Smooth muscle cell (in vitro differentiated cells): ENCODE data around the gene MED15. TPM values are rescaled to one million over a fixed set of nuclear protein-coding genes. Genes with fewer than 3 reads are reported as not detected.
A peak's percentile ranks its signal among the peaks of the same experiment; 100 is the strongest.
"Not testable (repeated sequence)": the region's sequence is repeated elsewhere in the genome, so short reads cannot be mapped to it uniquely, and the experiment has no call there.

Experiments
- DNase-seq: peaks from one replicate; lab custom pipeline; 2025; ENCODE audit not compliant: unreplicated experiment; lab: John Stamatoyannopoulos, UW
- H2AFZ ChIP-seq: fragments of 200-600 bp; sonication (generic); 2 replicates; pipeline ENCODE4 v1.6.0; 2016; ENCODE audit warnings: antibody characterized with exemption, low read depth, mild to moderate bottlenecking
- H3F3A ChIP-seq: fragments of 200-600 bp; sonication (generic); 2 replicates; pipeline ENCODE4 v1.6.0; 2017; ENCODE audit warnings: antibody characterized with exemption, low read depth
- H3K27ac ChIP-seq: fragments of 200-600 bp; sonication (generic); 2 replicates; pipeline ENCODE4 v1.5.1; 2016; ENCODE audit warnings: low read depth, mild to moderate bottlenecking
- H3K27me3 ChIP-seq: fragments of 200-600 bp; sonication (generic); 2 replicates; pipeline ENCODE4 v1.6.1; 2016; ENCODE audit warnings: low read depth, mild to moderate bottlenecking
- H3K36me3 ChIP-seq: fragments of 200-600 bp; sonication (generic); 2 replicates; pipeline ENCODE4 v1.5.1; 2016; ENCODE audit warnings: low read depth
- H3K4me1 ChIP-seq: fragments of 200-600 bp; sonication (generic); 2 replicates; pipeline ENCODE4 v1.5.1; 2016; ENCODE audit warnings: low read depth
- H3K4me2 ChIP-seq: fragments of 200-600 bp; sonication (generic); 2 replicates; pipeline ENCODE4 v1.6.0; 2016; ENCODE audit warnings: mild to moderate bottlenecking
- H3K4me3 ChIP-seq: fragments of 200-600 bp; sonication (generic); 2 replicates; pipeline ENCODE4 v1.5.1; 2016; ENCODE audit warnings: mild to moderate bottlenecking
- H3K79me2 ChIP-seq: fragments of 200-600 bp; sonication (generic); 2 replicates; pipeline ENCODE4 v1.6.0; 2016; ENCODE audit warnings: low read depth, mild to moderate bottlenecking
- H3K9ac ChIP-seq: fragments of 200-600 bp; sonication (generic); 2 replicates; pipeline ENCODE4 v1.6.0; 2016; ENCODE audit warnings: low read depth
- H3K9me3 ChIP-seq: fragments of 200-600 bp; sonication (generic); replicated peaks from 2 replicates; pipeline ENCODE4 v1.5.1; 2016; ENCODE audit warnings: low read depth
- H4K20me1 ChIP-seq: fragments of 200-600 bp; sonication (generic); 2 replicates; pipeline ENCODE4 v1.6.0; 2016; ENCODE audit warnings: low read depth
- WGBS: methylation state at CpG from one replicate; pipeline ENCODE4 v1.1.7; 2016; ENCODE audit warnings: low lambda C conversion rate; 5-methylcytosine and 5-hydroxymethylcytosine counted together
- polyA plus RNA-seq: library from polyadenylated mRNA; unstranded; fragments of >200 nt; fragmentation: Nextera tagmentation; extraction: Ambion mirVana; gene quantifications from 2 replicates; pipeline ENCODE4 v1.2.1, GENCODE V29; 2016
- total RNA-seq: library from RNA; depleted of rRNA; stranded (reverse); fragments of >200 nt; gene quantifications from 2 replicates; pipeline ENCODE4 v1.2.3, GENCODE V29; 2014
- TF ChIP-seq, protein P1 (sequence below): fragments of 200-600 bp; sonication (generic); IDR thresholded peaks from 2 replicates; pipeline ENCODE4 v1.5.1; 2017; ENCODE audit warnings: borderline replicate concordance, mild to moderate bottlenecking, antibody characterized with exemption; ENCODE audit not compliant: insufficient read depth, poor library complexity, severe bottlenecking

The MED15 gene
- total and polyA plus RNA-seq, 2 experiments from 2014 or later, result 25.3 to 70.5 TPM

DNA sequence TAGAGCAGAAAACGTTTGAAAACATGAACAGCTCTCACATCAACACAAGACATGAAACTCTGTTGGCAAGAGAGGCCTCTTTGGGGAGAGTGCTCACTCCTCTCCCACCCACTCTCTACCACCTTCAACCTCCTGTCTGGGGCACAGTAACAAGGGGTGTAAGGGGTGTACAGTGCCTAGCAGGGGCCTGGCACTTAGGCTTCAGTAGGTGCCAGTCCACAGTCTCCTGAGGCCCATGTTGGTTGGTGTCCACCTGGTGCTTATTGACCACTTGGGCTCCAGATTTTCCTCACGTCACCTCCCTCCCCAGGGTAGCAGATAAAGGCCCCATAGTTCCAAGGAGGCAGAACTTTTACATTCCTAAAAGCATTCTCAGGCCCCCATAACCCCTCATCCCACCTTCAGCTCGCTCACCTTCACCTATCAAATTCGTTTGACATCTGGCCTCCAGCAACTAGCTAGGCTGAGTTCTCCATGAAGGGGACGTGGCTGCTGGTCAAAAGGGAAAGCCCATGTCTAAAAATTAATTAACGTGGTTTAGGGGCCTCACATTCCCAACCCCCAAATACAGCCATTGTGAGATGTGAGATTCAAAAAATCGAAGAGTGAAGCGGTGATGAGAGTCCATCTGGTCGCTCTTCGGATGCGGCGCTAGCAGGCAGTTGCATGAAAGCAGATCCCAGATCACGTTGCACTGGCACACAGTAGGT, 712 bp upstream of the MED15 start:
- Histone ChIP-seq H3K27me3 (no peaks in the 10 kb centered on the region), H3K4me2 (peak overlapping the region; percentile 91), H3K9me3 (no peaks in the 10 kb centered on the region), H2AFZ (peak overlapping the region; percentile 65), H3K4me3 (peak overlapping the region; percentile 88), H3K36me3 (no peaks in the 10 kb centered on the region), H3K27ac (peak overlapping the region; percentile 100), H4K20me1 (peaks cover 22% of the 10 kb centered on the region), H3K9ac (peak overlapping the region; percentile 100), H3F3A (peaks cover 10% of the 10 kb centered on the region), H3K79me2 (peaks cover 31% of the 10 kb centered on the region), H3K4me1 (peaks cover 25% of the 10 kb centered on the region)
- DNase-seq, result no peak
- 75% methylated on average over 13 of the region's 13 CpGs for WGBS
- TF ChIP-seq, protein P1, sequence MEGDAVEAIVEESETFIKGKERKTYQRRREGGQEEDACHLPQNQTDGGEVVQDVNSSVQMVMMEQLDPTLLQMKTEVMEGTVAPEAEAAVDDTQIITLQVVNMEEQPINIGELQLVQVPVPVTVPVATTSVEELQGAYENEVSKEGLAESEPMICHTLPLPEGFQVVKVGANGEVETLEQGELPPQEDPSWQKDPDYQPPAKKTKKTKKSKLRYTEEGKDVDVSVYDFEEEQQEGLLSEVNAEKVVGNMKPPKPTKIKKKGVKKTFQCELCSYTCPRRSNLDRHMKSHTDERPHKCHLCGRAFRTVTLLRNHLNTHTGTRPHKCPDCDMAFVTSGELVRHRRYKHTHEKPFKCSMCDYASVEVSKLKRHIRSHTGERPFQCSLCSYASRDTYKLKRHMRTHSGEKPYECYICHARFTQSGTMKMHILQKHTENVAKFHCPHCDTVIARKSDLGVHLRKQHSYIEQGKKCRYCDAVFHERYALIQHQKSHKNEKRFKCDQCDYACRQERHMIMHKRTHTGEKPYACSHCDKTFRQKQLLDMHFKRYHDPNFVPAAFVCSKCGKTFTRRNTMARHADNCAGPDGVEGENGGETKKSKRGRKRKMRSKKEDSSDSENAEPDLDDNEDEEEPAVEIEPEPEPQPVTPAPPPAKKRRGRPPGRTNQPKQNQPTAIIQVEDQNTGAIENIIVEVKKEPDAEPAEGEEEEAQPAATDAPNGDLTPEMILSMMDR, result no peak

- peak overlapping the region; percentile 88 for H3K4me3 ChIP-seq
- H3K27ac ChIP-seq, result peak overlapping the region; percentile 100
- DNase-seq, H3K27me3 ChIP-seq, H3F3A ChIP-seq, H2AFZ ChIP-seq, H3K36me3 ChIP-seq, H3K9me3 ChIP-seq: not testable (repeated sequence)
- H3K79me2 ChIP-seq, result peaks cover 46% of the 10 kb centered on the region
- H3K4me1 ChIP-seq, result peaks cover 25% of the 10 kb centered on the region
- peaks cover 33% of the 10 kb centered on the region for H4K20me1 ChIP-seq
- peak overlapping the region; percentile 100 for H3K9ac ChIP-seq
- WGBS, result 5% methylated on average over 21 of the region's 21 CpGs
- peak overlapping the region; percentile 91 for H3K4me2 ChIP-seq
Observed at GRCh38 chr22:20508067-20508755, 801 bp downstream of the MED15 start.

DNA sequence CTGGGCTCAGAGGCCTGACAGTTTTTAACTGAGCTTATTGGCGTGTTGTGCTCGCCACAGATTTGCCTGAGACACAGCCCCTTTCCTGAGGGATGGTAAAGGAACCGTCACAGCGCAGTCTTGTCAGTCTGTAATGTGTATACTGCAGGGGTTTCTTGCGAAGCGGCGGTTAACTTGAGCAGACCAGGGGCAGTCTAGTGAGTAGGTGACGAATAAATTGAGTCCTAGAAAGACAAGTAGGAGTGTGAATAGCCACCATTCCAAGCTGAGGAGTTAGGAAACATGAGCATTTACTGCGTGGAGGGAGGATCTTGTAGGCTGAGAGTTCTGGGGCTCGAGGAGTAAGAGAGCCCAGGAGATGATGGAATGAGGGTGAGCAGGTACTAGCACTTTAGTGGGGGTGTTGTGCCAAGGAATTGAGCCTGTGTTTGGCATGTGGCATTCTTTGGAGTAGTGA, 1.4 kb downstream of the MED15 start:
- Histone ChIP-seq H3K9ac (peak overlapping the region; percentile 100), H2AFZ (no peak overlapping the region), H3F3A (peaks cover 11% of the 10 kb centered on the region), H3K27me3 (no peaks in the 10 kb centered on the region), H3K9me3 (no peaks in the 10 kb centered on the region), H3K4me3 (peak overlapping the region; percentile 88), H3K36me3 (no peaks in the 10 kb centered on the region), H3K4me2 (peak overlapping the region; percentile 91), H3K27ac (peak overlapping the region; percentile 100), H4K20me1 (peaks cover 40% of the 10 kb centered on the region), H3K79me2 (peaks cover 53% of the 10 kb centered on the region), H3K4me1 (peaks cover 25% of the 10 kb centered on the region)
- TF ChIP-seq, protein P1, result no peak
- 28% methylated on average over 10 of the region's 10 CpGs for WGBS
- DNase-seq, result no peak

- peaks cover 59% of the 10 kb centered on the region for H3K79me2 ChIP-seq
- H3K36me3 ChIP-seq, result no peaks in the 10 kb centered on the region
- peak overlapping the region; percentile 91 for H3K4me2 ChIP-seq
- TF ChIP-seq, protein P1, result no peak
- H3K27me3 ChIP-seq, result no peaks in the 10 kb centered on the region
- peaks cover 17% of the 10 kb centered on the region for H3F3A ChIP-seq
- H3K4me1 ChIP-seq, result peaks cover 25% of the 10 kb centered on the region
- no peaks in the 10 kb centered on the region for H3K9me3 ChIP-seq
- peak overlapping the region; percentile 100 for H3K27ac ChIP-seq
- WGBS, result 27% methylated on average over 7 of the region's 7 CpGs
- H3K4me3 ChIP-seq, result peak overlapping the region; percentile 88
- H4K20me1 ChIP-seq, result peaks cover 46% of the 10 kb centered on the region
- H2AFZ ChIP-seq, result no peak overlapping the region
- peak; percentile 32 for DNase-seq
- H3K9ac ChIP-seq, result peak overlapping the region; percentile 100
Observed at GRCh38 chr22:20509344-20510047, 2.1 kb downstream of the MED15 start.
